GM12891 (cell line): ENCODE results near the gene VPS16.

Experiments
- PAX5 ChIP-seq: IDR thresholded peaks from 2 replicates; pipeline ENCODE4 v1.6.1; 2011; ENCODE audit warnings: low read length, moderate library complexity, mild to moderate bottlenecking; ENCODE audit not compliant: insufficient read depth, severe bottlenecking
- POLR2A ChIP-seq: IDR thresholded peaks from 2 replicates; pipeline ENCODE4 v1.6.1; 2011; ENCODE audit warnings: low read depth, low read length, control low read depth
- POLR2AphosphoS5 ChIP-seq: IDR thresholded peaks from 2 replicates; pipeline ENCODE4 v1.6.1; 2011; ENCODE audit warnings: low read depth, low read length, control low read depth
- POU2F2 ChIP-seq: IDR thresholded peaks from 2 replicates; pipeline ENCODE4 v1.6.1; 2011; ENCODE audit warnings: low read depth, mild to moderate bottlenecking, control low read depth, low read length, moderate library complexity
- SPI1 ChIP-seq: IDR thresholded peaks from 2 replicates; pipeline ENCODE4 v1.6.1; 2011; ENCODE audit warnings: low read depth, low read length, control low read depth
- TAF1 ChIP-seq: IDR thresholded peaks from 2 replicates; pipeline ENCODE4 v1.6.1; 2011; ENCODE audit warnings: low read depth, low read length, control low read depth

DNA sequence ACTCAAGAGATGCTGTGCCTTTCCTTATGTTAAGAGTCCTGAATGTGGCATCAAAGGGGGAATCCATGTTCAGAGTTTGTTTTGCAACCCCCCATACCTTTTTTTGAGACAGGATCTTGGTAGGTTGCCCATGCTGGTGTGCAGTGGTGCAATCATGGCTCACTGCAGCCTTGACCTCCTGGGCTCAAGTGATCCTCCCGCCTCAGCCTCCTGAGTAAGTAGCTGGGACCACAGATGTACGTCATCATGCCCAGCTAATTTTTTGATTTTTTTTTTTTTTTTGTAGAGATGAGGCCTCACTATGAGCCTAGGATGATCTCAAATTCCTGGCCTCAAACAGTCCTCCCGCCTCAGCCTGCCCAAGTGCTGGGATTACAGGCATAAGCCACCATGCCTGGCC lies 49.3 kb downstream of the VPS16 start:
- TF ChIP-seq POLR2A (no peak), POLR2AphosphoS5 (no peak), TAF1 (no peak), SPI1 (no peak), POU2F2 (no peak), PAX5 (no peak)
